ENCODE data around the gene XPOT. TPM values are rescaled to one million over a fixed set of nuclear protein-coding genes. Genes with fewer than 3 reads are reported as not detected.

XPOT gene
- total and polyA plus RNA-seq, 9 donors, result 24.1 to 48.6 (median 37.7) TPM

DNA sequence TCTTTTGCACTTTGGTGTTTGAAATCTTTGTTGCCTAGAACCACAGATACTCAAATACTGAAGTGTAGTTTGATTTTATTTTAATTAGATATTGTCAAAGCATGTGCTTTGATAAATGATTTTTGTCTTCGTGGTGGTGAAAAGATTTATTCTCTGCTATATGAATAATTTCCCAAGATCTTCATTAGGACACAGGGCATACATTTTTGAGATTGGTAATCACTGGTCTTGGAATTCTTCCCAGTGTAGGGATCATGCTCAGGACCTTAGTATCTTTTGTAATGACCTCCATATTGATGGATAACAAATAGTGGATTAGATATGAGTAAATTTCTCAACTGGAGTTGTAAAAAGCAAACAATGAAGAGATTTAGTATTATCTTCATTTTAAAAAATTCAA, 76.0 kb downstream of the XPOT start:
- DNase-seq, result no peak
- Histone ChIP-seq H3K27ac (ENCODE audit: low read length) (no peak overlapping the region), H3K4me3 (ENCODE audit: low read length) (no peak overlapping the region), H3K9me3 (replicated peaks; ENCODE audit: control insufficient read depth, low read depth, low read length) (peaks cover 10% of the 10 kb centered on the region), H3K4me1 (ENCODE audit: control insufficient read depth, insufficient read depth, low read length) (no peaks in the 10 kb centered on the region), H3K27me3 (ENCODE audit: control insufficient read depth, insufficient read depth, low read length) (no peaks in the 10 kb centered on the region), H3K36me3 (ENCODE audit: control insufficient read depth, insufficient read depth, low read length) (peaks cover 14% of the 10 kb centered on the region)
- no CpG with 5 or more reads among the region's 1 CpG for WGBS (ENCODE audit: insufficient coverage)

GRCh38 chr12:64486657-64487056, 82.5 kb downstream of the XPOT start:
- DNase-seq, result no peak
- no peak overlapping the region for H3K27ac ChIP-seq (ENCODE audit: low read length)
- H3K27me3 ChIP-seq (ENCODE audit: control insufficient read depth, insufficient read depth, low read length), result no peaks in the 10 kb centered on the region
- WGBS (ENCODE audit: insufficient coverage), result no CpG with 5 or more reads among the region's 3 CpGs
- H3K4me1 ChIP-seq (ENCODE audit: control insufficient read depth, insufficient read depth, low read length), result no peaks in the 10 kb centered on the region
- no peak overlapping the region for H3K4me3 ChIP-seq (ENCODE audit: low read length)
- peaks cover 25% of the 10 kb centered on the region for H3K36me3 ChIP-seq (ENCODE audit: control insufficient read depth, insufficient read depth, low read length)
- H3K9me3 ChIP-seq (replicated peaks; ENCODE audit: control insufficient read depth, low read depth, low read length), result no peaks in the 10 kb centered on the region

GRCh38 chr12:64491718-64492117, 87.5 kb downstream of the XPOT start:
- Histone ChIP-seq H3K36me3 (ENCODE audit: control insufficient read depth, insufficient read depth, low read length) (peaks cover 33% of the 10 kb centered on the region), H3K4me1 (ENCODE audit: control insufficient read depth, insufficient read depth, low read length) (no peaks in the 10 kb centered on the region), H3K27ac (ENCODE audit: low read length) (no peak overlapping the region), H3K4me3 (ENCODE audit: low read length) (no peak overlapping the region), H3K9me3 (replicated peaks; ENCODE audit: control insufficient read depth, low read depth, low read length) (no peaks in the 10 kb centered on the region), H3K27me3 (ENCODE audit: control insufficient read depth, insufficient read depth, low read length) (no peaks in the 10 kb centered on the region)
- DNase-seq, result no peak
- no CpG with 5 or more reads among the region's 1 CpG for WGBS (ENCODE audit: insufficient coverage)

GRCh38 chr12:64493513-64493912, 89.3 kb downstream of the XPOT start:
- Histone ChIP-seq H3K9me3 (replicated peaks; ENCODE audit: control insufficient read depth, low read depth, low read length) (no peaks in the 10 kb centered on the region), H3K36me3 (ENCODE audit: control insufficient read depth, insufficient read depth, low read length) (peaks cover 34% of the 10 kb centered on the region), H3K4me1 (ENCODE audit: control insufficient read depth, insufficient read depth, low read length) (no peaks in the 10 kb centered on the region), H3K27me3 (ENCODE audit: control insufficient read depth, insufficient read depth, low read length) (no peaks in the 10 kb centered on the region), H3K27ac (ENCODE audit: low read length) (no peak overlapping the region), H3K4me3 (ENCODE audit: low read length) (no peak overlapping the region)
- DNase-seq, result no peak
- WGBS (ENCODE audit: insufficient coverage), result 100% methylated on average over 2 of the region's 3 CpGs

DNA sequence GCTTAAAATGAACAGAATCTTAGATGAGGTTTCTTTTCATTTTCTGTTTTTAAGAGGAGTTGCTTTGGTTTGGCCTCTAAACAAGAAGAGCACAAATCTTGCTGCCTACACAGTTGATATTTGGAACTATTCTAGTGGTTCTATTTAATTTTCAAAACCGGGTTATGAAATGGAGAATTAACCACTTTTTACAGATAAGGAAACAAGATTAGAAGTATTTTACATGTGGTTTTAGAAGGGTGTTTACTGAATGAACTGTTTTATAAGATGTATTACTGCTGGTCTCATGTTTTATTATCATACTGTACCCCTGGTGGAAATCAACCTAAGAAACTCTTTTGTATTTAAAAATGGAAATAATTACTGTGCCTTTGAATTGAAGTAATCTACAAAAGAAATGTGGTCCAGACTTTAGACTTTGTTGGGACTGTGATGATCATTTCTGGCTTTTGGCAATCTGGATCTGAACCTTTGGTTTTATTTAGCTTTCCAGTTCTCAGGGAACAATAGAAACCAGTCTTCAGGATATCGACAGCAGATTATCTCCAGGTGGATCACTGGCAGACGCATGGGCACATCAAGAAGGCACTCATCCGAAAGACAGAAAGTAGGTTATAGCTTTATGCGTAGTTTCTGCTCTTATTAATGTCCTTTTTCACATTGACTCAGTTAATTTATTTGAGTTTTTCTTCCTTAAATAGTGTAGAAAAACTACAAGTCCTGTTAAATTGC, 91.0 kb downstream of the XPOT start:
- no peak overlapping the region for H3K27ac ChIP-seq (ENCODE audit: low read length)
- H3K9me3 ChIP-seq (replicated peaks; ENCODE audit: control insufficient read depth, low read depth, low read length), result no peaks in the 10 kb centered on the region
- H3K4me1 ChIP-seq (ENCODE audit: control insufficient read depth, insufficient read depth, low read length), result no peaks in the 10 kb centered on the region
- DNase-seq, result no peak
- no peaks in the 10 kb centered on the region for H3K27me3 ChIP-seq (ENCODE audit: control insufficient read depth, insufficient read depth, low read length)
- no peak overlapping the region for H3K4me3 ChIP-seq (ENCODE audit: low read length)
- H3K36me3 ChIP-seq (ENCODE audit: control insufficient read depth, insufficient read depth, low read length), result peaks cover 29% of the 10 kb centered on the region
- WGBS (ENCODE audit: insufficient coverage), result 100% methylated on average over 1 of the region's 5 CpGs

- H3K4me1 ChIP-seq (ENCODE audit: control insufficient read depth, insufficient read depth, low read length), result no peaks in the 10 kb centered on the region
- peaks cover 24% of the 10 kb centered on the region for H3K36me3 ChIP-seq (ENCODE audit: control insufficient read depth, insufficient read depth, low read length)
- H3K27ac ChIP-seq (ENCODE audit: low read length), result no peak overlapping the region
- no peaks in the 10 kb centered on the region for H3K9me3 ChIP-seq (replicated peaks; ENCODE audit: control insufficient read depth, low read depth, low read length)
- no peak for DNase-seq
- no peaks in the 10 kb centered on the region for H3K27me3 ChIP-seq (ENCODE audit: control insufficient read depth, insufficient read depth, low read length)
- H3K4me3 ChIP-seq (ENCODE audit: low read length), result no peak overlapping the region
- WGBS (ENCODE audit: insufficient coverage), result no CpG with 5 or more reads among the region's 2 CpGs
Observed at GRCh38 chr12:64496839-64497400, 92.7 kb downstream of the XPOT start.

- no peak overlapping the region for H3K4me3 ChIP-seq (ENCODE audit: low read length)
- H3K27me3 ChIP-seq (ENCODE audit: control insufficient read depth, insufficient read depth, low read length), result no peaks in the 10 kb centered on the region
- H3K27ac ChIP-seq (ENCODE audit: low read length), result no peak overlapping the region
- H3K36me3 ChIP-seq (ENCODE audit: control insufficient read depth, insufficient read depth, low read length), result peaks cover 24% of the 10 kb centered on the region
- H3K4me1 ChIP-seq (ENCODE audit: control insufficient read depth, insufficient read depth, low read length), result no peaks in the 10 kb centered on the region
- DNase-seq, result no peak
- no CpG with 5 or more reads among the region's 1 CpG for WGBS (ENCODE audit: insufficient coverage)
- no peaks in the 10 kb centered on the region for H3K9me3 ChIP-seq (replicated peaks; ENCODE audit: control insufficient read depth, low read depth, low read length)
Observed at GRCh38 chr12:64497484-64497883, 93.3 kb downstream of the XPOT start.

DNA sequence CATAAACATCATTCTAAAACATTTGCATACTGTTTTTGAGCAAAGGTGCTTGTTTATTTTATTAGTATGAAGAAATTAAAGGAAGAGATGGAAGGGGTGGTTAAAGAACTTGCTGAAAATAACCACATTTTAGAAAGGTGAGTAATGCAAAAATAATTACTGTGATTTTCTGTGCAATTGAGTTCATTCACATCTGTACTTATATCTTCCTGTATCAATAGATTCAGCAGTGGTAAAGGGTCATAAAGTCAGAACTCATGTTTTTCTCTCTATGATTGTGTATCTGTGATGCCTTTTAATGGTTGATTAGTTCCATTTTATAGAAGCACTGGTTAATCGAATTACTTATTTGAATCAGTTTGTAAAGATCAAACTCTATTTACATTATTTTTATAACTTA, 93.7 kb downstream of the XPOT start:
- DNase-seq, result no peak
- H3K4me3 ChIP-seq (ENCODE audit: low read length), result no peak overlapping the region
- no peaks in the 10 kb centered on the region for H3K9me3 ChIP-seq (replicated peaks; ENCODE audit: control insufficient read depth, low read depth, low read length)
- WGBS (ENCODE audit: insufficient coverage), result no CpG with 5 or more reads among the region's 1 CpG
- no peaks in the 10 kb centered on the region for H3K27me3 ChIP-seq (ENCODE audit: control insufficient read depth, insufficient read depth, low read length)
- H3K27ac ChIP-seq (ENCODE audit: low read length), result no peak overlapping the region
- H3K36me3 ChIP-seq (ENCODE audit: control insufficient read depth, insufficient read depth, low read length), result peaks cover 20% of the 10 kb centered on the region
- H3K4me1 ChIP-seq (ENCODE audit: control insufficient read depth, insufficient read depth, low read length), result no peaks in the 10 kb centered on the region

- DNase-seq, result no peak
- Histone ChIP-seq H3K4me3 (ENCODE audit: low read length) (no peak overlapping the region), H3K4me1 (ENCODE audit: control insufficient read depth, insufficient read depth, low read length) (no peaks in the 10 kb centered on the region), H3K27me3 (ENCODE audit: control insufficient read depth, insufficient read depth, low read length) (no peaks in the 10 kb centered on the region), H3K36me3 (ENCODE audit: control insufficient read depth, insufficient read depth, low read length) (peaks cover 8% of the 10 kb centered on the region), H3K9me3 (replicated peaks; ENCODE audit: control insufficient read depth, low read depth, low read length) (no peaks in the 10 kb centered on the region), H3K27ac (ENCODE audit: low read length) (no peak overlapping the region)
- 83% methylated on average over 1 of the region's 3 CpGs for WGBS (ENCODE audit: insufficient coverage)
Observed at GRCh38 chr12:64500394-64500793, 96.2 kb downstream of the XPOT start.

Measured in muscle of leg (tissue), 11 donors.